Measurements from ENCODE around the gene RAB15.

DNA sequence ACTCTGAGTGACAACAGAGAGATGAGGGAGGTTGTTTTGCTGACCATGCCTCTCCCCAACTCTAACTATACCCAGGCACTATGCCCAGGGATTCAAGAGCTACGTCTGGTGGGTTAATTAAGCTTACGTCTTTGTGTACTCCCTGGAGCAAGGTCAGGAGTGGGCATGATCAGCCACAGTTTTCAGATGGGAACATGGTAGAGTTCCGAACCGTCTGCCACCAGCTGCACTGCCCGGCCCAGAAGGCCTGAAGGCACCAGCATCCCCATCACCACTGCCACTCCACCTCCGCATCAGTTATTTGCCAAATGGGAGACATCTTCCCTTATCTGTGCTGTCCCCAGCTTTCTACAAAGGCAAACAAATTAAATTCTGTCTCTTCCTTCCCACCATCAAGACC, 18.5 kb downstream of the RAB15 start:
- TF ChIP-seq, protein P1, sequence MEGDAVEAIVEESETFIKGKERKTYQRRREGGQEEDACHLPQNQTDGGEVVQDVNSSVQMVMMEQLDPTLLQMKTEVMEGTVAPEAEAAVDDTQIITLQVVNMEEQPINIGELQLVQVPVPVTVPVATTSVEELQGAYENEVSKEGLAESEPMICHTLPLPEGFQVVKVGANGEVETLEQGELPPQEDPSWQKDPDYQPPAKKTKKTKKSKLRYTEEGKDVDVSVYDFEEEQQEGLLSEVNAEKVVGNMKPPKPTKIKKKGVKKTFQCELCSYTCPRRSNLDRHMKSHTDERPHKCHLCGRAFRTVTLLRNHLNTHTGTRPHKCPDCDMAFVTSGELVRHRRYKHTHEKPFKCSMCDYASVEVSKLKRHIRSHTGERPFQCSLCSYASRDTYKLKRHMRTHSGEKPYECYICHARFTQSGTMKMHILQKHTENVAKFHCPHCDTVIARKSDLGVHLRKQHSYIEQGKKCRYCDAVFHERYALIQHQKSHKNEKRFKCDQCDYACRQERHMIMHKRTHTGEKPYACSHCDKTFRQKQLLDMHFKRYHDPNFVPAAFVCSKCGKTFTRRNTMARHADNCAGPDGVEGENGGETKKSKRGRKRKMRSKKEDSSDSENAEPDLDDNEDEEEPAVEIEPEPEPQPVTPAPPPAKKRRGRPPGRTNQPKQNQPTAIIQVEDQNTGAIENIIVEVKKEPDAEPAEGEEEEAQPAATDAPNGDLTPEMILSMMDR (IDR thresholded peaks at IDR 0.05), result no peak
- TF ChIP-seq POLR2AphosphoS5 (IDR thresholded peaks at IDR 0.05), result no peak

Data from suprapubic skin (tissue), 3 donors.